AG10803 (cell line): ENCODE measurements around the gene AIFM1.
"Not testable (repeated sequence)": the region's sequence is repeated elsewhere in the genome, so short reads cannot be mapped to it uniquely, and the experiment has no call there.

Experiments used
- DNase-seq: peaks from one replicate; pipeline ENCODE4 v3.0.0; 2010; ENCODE audit warnings: low read depth
- H3K4me3 ChIP-seq: 2 replicates; pipeline ENCODE4 v1.5.1; 2011; ENCODE audit warnings: mild to moderate bottlenecking, low read length, control low read depth
- CTCF ChIP-seq: conservative IDR thresholded peaks from 2 replicates; pipeline ENCODE4 v1.5.1; 2011; ENCODE audit warnings: mild to moderate bottlenecking, low read length, control low read depth, inconsistent platforms

Gene AIFM1

DNA sequence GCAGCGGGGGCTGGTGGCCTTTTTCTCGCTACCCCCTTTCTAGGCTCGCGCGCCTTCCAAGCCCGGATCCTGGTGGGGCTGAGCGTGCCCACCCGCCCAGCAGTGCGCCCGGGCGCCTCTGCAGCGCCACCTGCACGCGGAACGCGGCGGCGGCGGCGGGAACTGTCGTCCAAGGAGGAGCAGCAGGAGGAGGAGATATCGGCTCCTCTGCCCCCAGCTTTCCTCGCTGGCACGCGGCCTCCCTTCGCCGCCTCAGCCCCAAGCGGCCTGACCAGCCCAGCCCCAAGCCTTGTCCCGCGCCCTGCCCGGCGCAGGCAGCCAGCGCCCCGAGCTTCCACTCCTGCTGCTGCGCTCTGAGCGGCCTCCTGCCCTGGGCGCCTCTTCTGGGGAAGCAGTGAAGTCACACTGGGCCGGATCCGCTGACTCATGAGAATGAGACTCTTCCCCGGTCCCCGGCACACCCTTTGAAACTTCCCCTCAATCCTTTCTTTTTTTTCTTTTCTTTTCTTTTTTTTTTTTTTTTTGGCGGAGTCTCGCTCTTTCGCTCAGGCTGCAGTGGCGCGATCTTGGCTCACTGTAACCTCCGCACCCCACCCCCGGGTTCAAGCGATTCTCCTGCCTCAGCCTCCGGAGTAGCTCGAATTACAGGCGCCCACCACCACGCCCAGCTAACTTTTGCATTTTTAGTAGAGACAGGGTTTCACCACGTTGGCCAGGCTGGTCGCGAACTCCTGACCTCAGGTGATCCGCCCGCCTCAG, 44.7 kb downstream of the AIFM1 start:
- TF ChIP-seq CTCF: peak; percentile 21; the same call in 1 of the 2 replicates
- peak; percentile 78 for DNase-seq
- H3K4me3 ChIP-seq: peak overlapping the region; percentile 30

- H3K4me3 ChIP-seq: peak overlapping the region; percentile 20; the same call in 1 of the 2 replicates
- DNase-seq: no peak
- TF ChIP-seq CTCF: no peak
Observed at GRCh38 chrX:130120321-130120731, 45.3 kb downstream of the AIFM1 start.

DNA sequence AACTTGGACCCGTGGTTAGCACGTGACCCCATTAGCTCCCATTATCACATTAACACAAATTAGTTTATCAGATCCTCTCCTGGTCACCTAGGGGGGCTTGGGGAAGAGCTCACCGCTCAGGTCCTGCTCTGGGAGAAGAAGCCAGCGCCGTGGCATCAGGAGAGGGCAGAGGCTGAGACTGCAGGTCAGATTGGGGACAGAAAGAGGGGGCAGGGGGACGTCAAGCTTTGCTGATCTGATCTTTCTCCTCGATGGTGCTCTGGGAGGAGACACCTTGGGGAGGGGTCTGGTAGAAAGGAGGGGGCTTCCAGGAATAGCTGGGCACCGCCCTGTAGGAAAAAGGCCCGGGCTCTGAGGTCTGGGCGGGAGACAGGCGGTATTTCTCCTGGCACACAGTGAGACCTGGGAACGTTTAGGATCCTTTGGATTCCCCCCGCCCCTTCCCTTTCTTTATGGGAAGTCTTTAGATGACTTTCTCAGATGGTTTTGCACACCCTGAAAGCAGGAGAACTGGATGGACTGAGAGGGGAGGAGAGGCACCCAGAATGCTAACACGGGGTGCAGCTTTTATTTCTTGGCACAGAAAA, 46.2 kb downstream of the AIFM1 start:
- no peak for TF ChIP-seq CTCF
- peak overlapping the region; percentile 41 for H3K4me3 ChIP-seq
- DNase-seq: no peak

GRCh38 chrX:130118441-130119311, 47.0 kb downstream of the AIFM1 start:
- peak overlapping the region; percentile 41 for H3K4me3 ChIP-seq
- no peak for TF ChIP-seq CTCF
- peak; percentile 87 for DNase-seq

GRCh38 chrX:130117166-130117565, 48.5 kb downstream of the AIFM1 start:
- no peak overlapping the region for H3K4me3 ChIP-seq
- TF ChIP-seq CTCF: no peak

DNA sequence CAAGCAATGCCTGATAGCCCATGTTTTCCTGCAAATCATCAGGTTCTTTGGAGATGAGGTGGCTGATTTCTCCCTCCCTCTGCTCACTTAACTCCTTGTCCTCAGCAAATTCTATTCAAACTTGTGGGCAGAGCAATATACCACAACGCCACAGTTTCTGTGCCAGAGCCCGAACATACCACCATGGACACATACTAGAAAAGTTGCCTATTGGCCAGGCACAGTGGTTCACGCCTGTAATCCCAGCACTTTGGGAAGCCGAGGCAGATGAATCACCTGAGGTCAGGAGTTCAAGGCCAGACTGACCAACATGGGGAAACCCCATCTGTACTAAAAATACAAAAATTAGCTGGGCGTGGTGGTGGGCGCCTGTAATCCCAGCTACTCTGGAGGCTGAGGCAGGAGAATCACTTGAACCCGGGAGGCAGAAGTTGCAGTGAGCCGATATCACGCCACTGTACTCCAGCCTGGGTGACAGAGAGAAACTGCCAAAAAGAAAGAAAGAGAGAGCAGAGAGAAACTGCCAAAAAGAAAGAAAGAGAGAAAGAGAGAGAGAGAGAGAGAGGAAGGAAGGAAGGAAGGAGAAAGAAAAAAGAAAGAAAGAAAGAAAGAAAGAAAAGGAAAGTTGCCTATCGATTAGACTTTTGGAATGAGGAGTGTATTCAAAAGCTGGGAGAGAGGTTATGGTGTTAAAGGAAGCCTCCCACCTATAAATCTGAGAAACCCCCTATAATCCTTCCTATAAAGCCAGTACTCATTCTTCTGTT, 50.3 kb downstream of the AIFM1 start:
- peak; percentile 31 for DNase-seq
- not testable (repeated sequence) for H3K4me3 ChIP-seq

More at GRCh38 chrX:130117166-130117565, 48.5 kb downstream of the AIFM1 start:
- no peak for DNase-seq

GRCh38 chrX:130114141-130114588, 51.5 kb downstream of the AIFM1 start:
- DNase-seq: no peak
- no peak for TF ChIP-seq CTCF
- H3K4me3 ChIP-seq: no peak overlapping the region
